OCI-LY3 (cell line): ENCODE data around the gene ZNHIT6.

ENCODE experiments used
- CTCF ChIP-seq: fragments of 200-600, 300-600 bp; sonication (generic); IDR thresholded peaks from 2 replicates; pipeline ENCODE4 v1.5.1; 2014; ENCODE audit warnings: antibody characterized with exemption, low read length, low read depth
- EZH2phosphoT487 ChIP-seq: fragments of 200-600 bp; shearing (Covaris generic); IDR thresholded peaks from 2 replicates; pipeline ENCODE4 v1.6.1; 2018; ENCODE audit warnings: antibody characterized with exemption, mixed run types, low read depth

- no peak for TF ChIP-seq CTCF
- TF ChIP-seq EZH2phosphoT487, result no peak
Observed at GRCh38 chr1:85663382-85663781, 44.9 kb downstream of the ZNHIT6 start.
